DND-41 (cell line): ENCODE measurements around the gene USP32.

Experiments used
- ATAC-seq: fragments of 200-7000 bp; cut with Tn5 transposase; 3 replicates; pipeline ENCODE4 v1.9.1; 2021; ENCODE audit warnings: low read depth; ENCODE audit not compliant: insufficient read depth
- DNase-seq: peaks from one replicate; pipeline ENCODE4 v3.0.0-alpha.2; 2020
- H2AFZ ChIP-seq: 2 replicates; pipeline ENCODE4 v1.6.0; 2012; ENCODE audit warnings: low read depth, low read length
- H3K27ac ChIP-seq: 2 replicates; pipeline ENCODE4 v1.5.1; 2012; ENCODE audit warnings: low read length, inconsistent platforms
- H3K27me3 ChIP-seq: fragments of 200-600 bp; sonication (generic); 2 replicates; pipeline ENCODE4 v1.6.0; 2012; ENCODE audit warnings: low read length, mild to moderate bottlenecking, inconsistent platforms; ENCODE audit not compliant: insufficient read depth, poor library complexity
- H3K36me3 ChIP-seq: 2 replicates; pipeline ENCODE4 v1.5.1; 2012; ENCODE audit warnings: low read length, inconsistent platforms; ENCODE audit not compliant: insufficient read depth
- H3K4me1 ChIP-seq: 2 replicates; pipeline ENCODE4 v1.5.1; 2012; ENCODE audit warnings: mild to moderate bottlenecking, low read length; ENCODE audit not compliant: insufficient read depth
- H3K4me2 ChIP-seq: 2 replicates; pipeline ENCODE4 v1.6.0; 2012; ENCODE audit warnings: mild to moderate bottlenecking, moderate library complexity, low read length, inconsistent platforms; ENCODE audit not compliant: insufficient read depth
- H3K4me3 ChIP-seq, 2 experiments: fragments of 200-600 bp in 1 of 2; shearing (Covaris generic) in 1 of 2; 2 replicates each; pipeline ENCODE4 v1.5.1; 2012 to 2016; ENCODE audit warnings: inconsistent platforms in 2 of 2, low read length in 2 of 2, mild to moderate bottlenecking in 2 of 2, low read depth in 1 of 2, moderate library complexity in 1 of 2
- H3K79me2 ChIP-seq: 2 replicates; pipeline ENCODE4 v1.6.0; 2012; ENCODE audit warnings: low read length, inconsistent platforms; ENCODE audit not compliant: insufficient read depth
- H3K9ac ChIP-seq: 2 replicates; pipeline ENCODE4 v1.6.0; 2012; ENCODE audit warnings: low read depth, mild to moderate bottlenecking, inconsistent platforms, low read length, moderate library complexity
- H3K9me3 ChIP-seq: 2 replicates; pipeline ENCODE4 v1.5.1; 2012; ENCODE audit warnings: low read length, moderate library complexity, mild to moderate bottlenecking, inconsistent platforms; ENCODE audit not compliant: insufficient read depth, severe bottlenecking
- H4K20me1 ChIP-seq: 2 replicates; pipeline ENCODE4 v1.6.0; 2012; ENCODE audit warnings: low read length; ENCODE audit not compliant: insufficient read depth
- EZH2 ChIP-seq: IDR thresholded peaks from 3 replicates; pipeline ENCODE4 v1.6.1; 2012; ENCODE audit warnings: borderline replicate concordance, low read depth, mild to moderate bottlenecking, moderate library complexity, low read length, inconsistent platforms; ENCODE audit not compliant: severe bottlenecking
- TF ChIP-seq, protein P1 (sequence below): IDR thresholded peaks from 2 replicates; pipeline ENCODE4 v1.5.1; 2012; ENCODE audit warnings: borderline replicate concordance, low read length, moderate library complexity, mild to moderate bottlenecking; ENCODE audit not compliant: poor library complexity, severe bottlenecking; ENCODE audit errors: extremely low read depth

USP32 gene

DNA sequence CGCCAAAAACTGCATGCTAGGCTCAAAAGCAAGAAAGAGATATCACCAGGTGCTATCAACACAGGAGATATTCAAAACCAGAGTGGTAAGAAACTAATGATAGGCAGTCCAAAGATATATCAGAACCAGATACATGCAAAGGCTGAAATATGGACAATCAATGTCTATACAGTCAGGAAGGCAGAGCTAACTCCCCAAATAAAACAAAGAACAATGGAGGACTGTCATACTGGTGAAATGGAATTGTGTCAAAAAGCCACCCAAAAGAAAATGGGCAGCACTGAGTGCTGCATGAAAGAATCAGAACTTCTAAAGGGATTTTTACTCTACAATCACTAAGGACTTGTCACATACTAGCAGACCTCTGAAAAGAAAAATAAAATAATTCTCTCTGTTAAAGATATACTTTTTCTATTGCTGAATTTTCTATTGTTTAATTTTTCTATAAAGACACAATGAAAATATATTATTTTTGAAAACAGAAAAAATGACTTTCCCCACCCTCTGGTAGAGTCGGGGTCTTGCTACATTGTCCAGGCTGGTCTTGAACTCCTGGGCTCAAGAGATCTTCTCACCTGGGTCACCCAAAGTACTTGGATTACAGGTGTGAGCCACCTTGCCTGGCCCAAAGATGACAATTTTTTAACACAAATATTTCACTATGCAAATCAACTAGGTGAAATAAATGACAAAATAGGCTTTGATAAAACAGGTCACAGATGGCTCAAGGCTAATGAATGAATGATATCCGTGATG, 98.2 kb downstream of the USP32 start:
- no peaks in the 10 kb centered on the region for H3K9me3 ChIP-seq
- H3K36me3 ChIP-seq, result peaks cover 33% of the 10 kb centered on the region
- ATAC-seq (no peak), DNase-seq (no peak)
- H3K4me2 ChIP-seq, result no peak overlapping the region
- no peak overlapping the region for H3K27ac ChIP-seq
- no peak overlapping the region for H2AFZ ChIP-seq
- H3K9ac ChIP-seq, result no peak overlapping the region
- 0 out of 2 replicates have a peak, but pooled peaks cover 2% of the 10 kb centered on the region for H4K20me1 ChIP-seq
- no peak for TF ChIP-seq EZH2
- TF ChIP-seq, protein P1, sequence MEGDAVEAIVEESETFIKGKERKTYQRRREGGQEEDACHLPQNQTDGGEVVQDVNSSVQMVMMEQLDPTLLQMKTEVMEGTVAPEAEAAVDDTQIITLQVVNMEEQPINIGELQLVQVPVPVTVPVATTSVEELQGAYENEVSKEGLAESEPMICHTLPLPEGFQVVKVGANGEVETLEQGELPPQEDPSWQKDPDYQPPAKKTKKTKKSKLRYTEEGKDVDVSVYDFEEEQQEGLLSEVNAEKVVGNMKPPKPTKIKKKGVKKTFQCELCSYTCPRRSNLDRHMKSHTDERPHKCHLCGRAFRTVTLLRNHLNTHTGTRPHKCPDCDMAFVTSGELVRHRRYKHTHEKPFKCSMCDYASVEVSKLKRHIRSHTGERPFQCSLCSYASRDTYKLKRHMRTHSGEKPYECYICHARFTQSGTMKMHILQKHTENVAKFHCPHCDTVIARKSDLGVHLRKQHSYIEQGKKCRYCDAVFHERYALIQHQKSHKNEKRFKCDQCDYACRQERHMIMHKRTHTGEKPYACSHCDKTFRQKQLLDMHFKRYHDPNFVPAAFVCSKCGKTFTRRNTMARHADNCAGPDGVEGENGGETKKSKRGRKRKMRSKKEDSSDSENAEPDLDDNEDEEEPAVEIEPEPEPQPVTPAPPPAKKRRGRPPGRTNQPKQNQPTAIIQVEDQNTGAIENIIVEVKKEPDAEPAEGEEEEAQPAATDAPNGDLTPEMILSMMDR, result no peak
- H3K4me3 ChIP-seq, result no peak overlapping the region
- no peaks in the 10 kb centered on the region for H3K27me3 ChIP-seq
- peaks cover 6% of the 10 kb centered on the region for H3K79me2 ChIP-seq
- H3K4me1 ChIP-seq, result no peaks in the 10 kb centered on the region

DNA sequence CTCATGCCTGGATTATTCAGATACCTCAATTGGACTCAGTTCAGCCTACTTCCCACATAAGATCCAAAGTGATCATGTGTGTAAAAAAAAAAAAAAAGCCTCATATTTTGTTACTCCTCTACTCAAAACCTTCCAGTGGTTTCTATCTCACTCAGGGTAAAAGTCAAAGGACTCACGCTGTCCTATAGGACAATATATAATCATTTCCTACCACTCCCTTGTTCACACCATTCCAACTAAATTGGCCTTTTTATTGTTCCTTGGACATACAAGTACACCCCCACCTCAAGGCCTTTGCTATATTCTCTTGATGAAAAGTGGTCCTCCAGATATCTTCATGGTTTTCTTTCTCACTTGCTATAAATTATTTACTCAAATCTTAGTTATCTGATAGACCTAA, 99.2 kb downstream of the USP32 start:
- 0 out of 2 replicates have a peak, but pooled peaks cover 2% of the 10 kb centered on the region for H4K20me1 ChIP-seq
- peaks cover 4% of the 10 kb centered on the region for H3K79me2 ChIP-seq
- no peaks in the 10 kb centered on the region for H3K9me3 ChIP-seq
- ATAC-seq (no peak), DNase-seq (no peak)
- no peak overlapping the region for H3K4me2 ChIP-seq
- peaks cover 43% of the 10 kb centered on the region for H3K36me3 ChIP-seq
- H3K4me3 ChIP-seq, result no peak overlapping the region
- no peak overlapping the region for H3K27ac ChIP-seq
- no peaks in the 10 kb centered on the region for H3K4me1 ChIP-seq
- H3K9ac ChIP-seq, result no peak overlapping the region
- no peak overlapping the region for H2AFZ ChIP-seq
- no peaks in the 10 kb centered on the region for H3K27me3 ChIP-seq
- TF ChIP-seq, protein P1, result no peak
- no peak for TF ChIP-seq EZH2

DNA sequence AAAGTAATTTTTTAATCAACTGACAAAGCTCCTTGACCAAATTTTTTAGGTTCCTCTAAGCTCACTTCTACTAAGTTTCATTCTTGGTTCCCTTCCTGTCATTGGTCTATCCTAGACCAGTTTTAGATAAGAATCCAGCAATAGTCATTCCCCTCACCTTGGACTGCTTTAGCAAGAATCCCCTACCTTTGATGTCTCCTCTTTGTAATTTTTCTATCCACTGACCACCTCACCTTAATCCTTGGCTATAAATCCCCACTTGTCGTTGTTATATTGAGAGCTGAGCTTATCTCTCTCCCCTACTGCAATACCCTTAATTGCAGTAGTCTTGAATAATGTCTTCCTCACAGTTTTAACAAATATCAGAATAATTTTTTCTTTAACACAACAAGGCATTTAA, 107.2 kb downstream of the USP32 start:
- no peak for TF ChIP-seq EZH2
- TF ChIP-seq, protein P1, result no peak
- H3K4me2 ChIP-seq, result no peak overlapping the region
- no peaks in the 10 kb centered on the region for H3K79me2 ChIP-seq
- H3K36me3 ChIP-seq, result peaks cover 35% of the 10 kb centered on the region
- H3K27ac ChIP-seq, result no peak overlapping the region
- no peak overlapping the region for H3K9ac ChIP-seq
- no peaks in the 10 kb centered on the region for H3K27me3 ChIP-seq
- H3K4me3 ChIP-seq, result no peak overlapping the region
- H4K20me1 ChIP-seq, result no peaks in the 10 kb centered on the region
- no peak overlapping the region for H2AFZ ChIP-seq
- DNase-seq (no peak), ATAC-seq (no peak)
- no peaks in the 10 kb centered on the region for H3K4me1 ChIP-seq
- no peaks in the 10 kb centered on the region for H3K9me3 ChIP-seq
